ENCODE results near the gene OSR1.

Gene OSR1

GRCh38 chr2:19352946-19353720 is 5.3 kb downstream of the OSR1 start:
- no peaks in the 10 kb centered on the region for H3K4me1 ChIP-seq (ENCODE audit: control insufficient read depth, insufficient read depth, low read length)
- no peak overlapping the region for H3K27ac ChIP-seq (ENCODE audit: extremely low read depth, low read depth, low read length)
- TF ChIP-seq ZNF302 (tag by site-specific recombination; IDR thresholded peaks at IDR 0.05; ENCODE audit: low read depth): no peak
- TF ChIP-seq PRDM2 (tag by site-specific recombination; IDR thresholded peaks at IDR 0.05; ENCODE audit: borderline replicate concordance): no peak
- no peak for TF ChIP-seq ZBTB26 (tag by site-specific recombination; optimal IDR thresholded peaks at IDR 0.05)
- no peak for TF ChIP-seq PRDM6 (tag by site-specific recombination; IDR thresholded peaks at IDR 0.05)
- TF ChIP-seq, protein P1, sequence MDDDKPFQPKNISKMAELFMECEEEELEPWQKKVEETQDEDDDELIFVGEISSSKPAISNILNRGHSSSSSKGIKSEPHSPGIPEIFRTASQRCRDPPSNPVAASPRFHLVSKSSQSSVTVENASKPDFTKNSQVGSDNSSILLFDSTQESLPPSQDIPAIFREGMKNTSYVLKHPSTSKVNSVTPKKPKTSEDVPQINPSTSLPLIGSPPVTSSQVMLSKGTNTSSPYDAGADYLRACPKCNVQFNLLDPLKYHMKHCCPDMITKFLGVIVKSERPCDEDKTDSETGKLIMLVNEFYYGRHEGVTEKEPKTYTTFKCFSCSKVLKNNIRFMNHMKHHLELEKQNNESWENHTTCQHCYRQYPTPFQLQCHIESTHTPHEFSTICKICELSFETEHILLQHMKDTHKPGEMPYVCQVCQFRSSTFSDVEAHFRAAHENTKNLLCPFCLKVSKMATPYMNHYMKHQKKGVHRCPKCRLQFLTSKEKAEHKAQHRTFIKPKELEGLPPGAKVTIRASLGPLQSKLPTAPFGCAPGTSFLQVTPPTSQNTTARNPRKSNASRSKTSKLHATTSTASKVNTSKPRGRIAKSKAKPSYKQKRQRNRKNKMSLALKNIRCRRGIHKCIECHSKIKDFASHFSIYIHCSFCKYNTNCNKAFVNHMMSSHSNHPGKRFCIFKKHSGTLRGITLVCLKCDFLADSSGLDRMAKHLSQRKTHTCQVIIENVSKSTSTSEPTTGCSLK (tag by site-specific recombination; IDR thresholded peaks at IDR 0.05): no peak
- TF ChIP-seq BCL11A (tag by site-specific recombination; IDR thresholded peaks at IDR 0.05; ENCODE audit: low read depth): no peak
- TF ChIP-seq ZNF571 (tag by site-specific recombination; IDR thresholded peaks at IDR 0.05): no peak
- TF ChIP-seq ZNF776 (tag by site-specific recombination; IDR thresholded peaks at IDR 0.05; ENCODE audit: borderline replicate concordance): no peak
- TF ChIP-seq ZNF785 (tag by site-specific recombination; IDR thresholded peaks at IDR 0.05): no peak
- TF ChIP-seq ZNF529 (tag by site-specific recombination; IDR thresholded peaks at IDR 0.05; ENCODE audit: insufficient replicate concordance): no peak
- ChIA-PET CTCF (no interaction called here), POLR2A (no interaction called here)
- no peak overlapping the region for H3K4me3 ChIP-seq (ENCODE audit: low read depth, low read length)
- H3K9me3 ChIP-seq (ENCODE audit: control insufficient read depth, insufficient read depth, low read depth, low read length): no peaks in the 10 kb centered on the region
- no peaks in the 10 kb centered on the region for H3K36me3 ChIP-seq (ENCODE audit: control insufficient read depth in 2 of 2, insufficient read depth in 1 of 2, low read length in 2 of 2)

DNA sequence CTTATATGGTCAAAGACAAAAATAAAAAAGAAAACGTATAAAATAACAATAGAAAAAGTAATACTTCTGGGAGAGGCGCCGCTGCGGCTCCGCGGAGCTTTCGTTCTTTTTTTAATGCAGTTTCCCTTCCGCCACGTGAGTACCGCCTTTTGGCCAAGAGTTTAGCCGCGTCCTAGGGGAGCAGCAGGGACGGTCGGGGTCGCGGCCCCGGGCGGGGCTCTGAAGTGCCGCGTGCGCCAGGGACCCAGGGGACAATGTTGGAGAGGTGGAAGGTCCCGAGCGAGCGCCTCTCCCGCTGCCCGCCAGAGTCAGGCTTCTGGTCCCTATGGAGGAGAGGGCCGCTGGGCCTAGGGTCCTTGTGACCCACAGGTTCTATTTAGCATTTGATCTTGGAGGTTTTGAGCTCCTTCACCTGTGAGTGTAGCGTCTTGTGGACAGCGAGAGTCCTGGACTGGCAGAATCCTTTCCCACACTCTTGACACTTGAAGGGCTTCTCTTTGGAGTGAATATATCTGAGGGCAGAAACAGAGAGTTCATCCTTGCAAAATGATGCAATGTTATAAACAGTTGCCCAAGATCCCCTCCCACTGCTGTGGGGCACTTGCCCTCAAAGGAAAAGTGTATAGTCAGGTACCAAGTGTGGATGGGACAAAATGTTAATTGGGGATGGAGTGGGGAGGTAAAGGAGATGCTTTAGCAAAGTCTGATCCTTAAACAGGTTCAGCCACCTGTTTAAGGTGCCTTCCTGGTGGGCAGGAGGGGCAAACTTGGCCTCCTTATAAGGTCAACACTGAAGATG is 6.3 kb downstream of the OSR1 start:
- Histone ChIP-seq H3K4me1 (ENCODE audit: control insufficient read depth, insufficient read depth, low read length) (no peaks in the 10 kb centered on the region), H3K36me3 (ENCODE audit: control insufficient read depth in 2 of 2, insufficient read depth in 1 of 2, low read length in 2 of 2) (no peaks in the 10 kb centered on the region), H3K27ac (ENCODE audit: extremely low read depth, low read depth, low read length) (no peak overlapping the region), H3K4me3 (ENCODE audit: low read depth, low read length) (no peak overlapping the region), H3K9me3 (ENCODE audit: control insufficient read depth, insufficient read depth, low read depth, low read length) (no peaks in the 10 kb centered on the region)
- POLR2A ChIA-PET: no interaction called here
- CTCF ChIA-PET: interaction anchor here (0.6 kb wide), 1 partner anchor 312 kb away, joined by 3 read pairs; no protein-coding TSS in a partner anchor
- TF ChIP-seq ZBTB8A (tag by site-specific recombination; IDR thresholded peaks at IDR 0.05): no peak
- TF ChIP-seq ZNF366 (tag by site-specific recombination; conservative IDR thresholded peaks at IDR 0.05): no peak
- TF ChIP-seq ZNF311 (tag by site-specific recombination; IDR thresholded peaks at IDR 0.05; ENCODE audit: borderline replicate concordance): no peak
- no peak for TF ChIP-seq BCL11B (tag by site-specific recombination; IDR thresholded peaks at IDR 0.05; ENCODE audit: low read depth)
- no peak for TF ChIP-seq HOXC10 (CRISPR knock-in tag; IDR thresholded peaks at IDR 0.05)
- no peak for TF ChIP-seq PRDM4 (tag by site-specific recombination; IDR thresholded peaks at IDR 0.05)
- no peak for TF ChIP-seq GFI1B (tag by site-specific recombination; IDR thresholded peaks at IDR 0.05)
- no peak for TF ChIP-seq ZSCAN30 (tag by site-specific recombination; IDR thresholded peaks at IDR 0.05)
- TF ChIP-seq ZNF302 (tag by site-specific recombination; IDR thresholded peaks at IDR 0.05; ENCODE audit: low read depth): no peak
